Measurements from ENCODE around the gene SERAC1. TPM values are rescaled to one million over a fixed set of nuclear protein-coding genes. Genes with fewer than 3 reads are reported as not detected.
A peak's percentile ranks its signal among the peaks of the same experiment; 100 is the strongest.

SERAC1 gene
- total RNA-seq, 2 donors from 2014 or later = 6.0 to 8.6 TPM

- Mint-ChIP-seq H3K4me3 (no peak overlapping the region), H3K36me3 (ENCODE audit: insufficient read depth in 2 of 2) (no peaks in the 10 kb centered on the region), H3K27me3 (ENCODE audit: low read depth) (no peaks in the 10 kb centered on the region), H3K9me3 (no peaks in the 10 kb centered on the region), H3K27ac (no peak overlapping the region), H3K4me1 (ENCODE audit: low read depth) (no peaks in the 10 kb centered on the region)
- DNase-seq (no peak), ATAC-seq (replicated peaks in 1 of 2) (no peak)
These were observed 64.8 kb downstream of the SERAC1 start for GRCh38 chr6:158103228-158103627.

GRCh38 chr6:158095671-158096070 is 72.4 kb downstream of the SERAC1 start:
- peaks cover 2 to 3% of the 10 kb centered on the region in 2 donors for H3K36me3 Mint-ChIP-seq (ENCODE audit: insufficient read depth in 2 of 2)
- no peaks in the 10 kb centered on the region for H3K27me3 Mint-ChIP-seq (ENCODE audit: low read depth)

GRCh38 chr6:158095031-158095430 is 73.0 kb downstream of the SERAC1 start:
- no peaks in the 10 kb centered on the region for H3K9me3 Mint-ChIP-seq
- ATAC-seq (replicated peaks in 1 of 2) (no peak), DNase-seq (no peak)
- H3K27ac Mint-ChIP-seq = no peak overlapping the region
- no peaks in the 10 kb centered on the region for H3K27me3 Mint-ChIP-seq (ENCODE audit: low read depth)
- peaks cover 2 to 6% of the 10 kb centered on the region in 2 donors for H3K36me3 Mint-ChIP-seq (ENCODE audit: insufficient read depth in 2 of 2)
- no peak overlapping the region for H3K4me3 Mint-ChIP-seq
- H3K4me1 Mint-ChIP-seq (ENCODE audit: low read depth) = no peaks in the 10 kb centered on the region

More at GRCh38 chr6:158095671-158096070, 72.4 kb downstream of the SERAC1 start:
- DNase-seq = no peak
- Mint-ChIP-seq H3K9me3 (no peaks in the 10 kb centered on the region), H3K4me3 (no peak overlapping the region), H3K4me1 (ENCODE audit: low read depth) (no peaks in the 10 kb centered on the region), H3K27ac (no peak overlapping the region)
- ATAC-seq (replicated peaks in 1 of 2) = no peak

- Mint-ChIP-seq H3K4me3 (no peak overlapping the region), H3K27ac (no peak overlapping the region), H3K9me3 (no peaks in the 10 kb centered on the region), H3K4me1 (ENCODE audit: low read depth) (no peaks in the 10 kb centered on the region), H3K27me3 (ENCODE audit: low read depth) (no peaks in the 10 kb centered on the region), H3K36me3 (ENCODE audit: insufficient read depth in 2 of 2) (peaks cover 2 to 14% of the 10 kb centered on the region in 2 donors)
- ATAC-seq (replicated peaks in 1 of 2) (no peak), DNase-seq (no peak)
These were observed 75.3 kb downstream of the SERAC1 start for GRCh38 chr6:158092806-158093205.

GRCh38 chr6:158087224-158087867 is 80.7 kb downstream of the SERAC1 start:
- Mint-ChIP-seq H3K4me1 (ENCODE audit: low read depth) (no peaks in the 10 kb centered on the region), H3K36me3 (ENCODE audit: insufficient read depth in 2 of 2) (peaks cover 2 to 14% of the 10 kb centered on the region in 2 donors), H3K9me3 (no peaks in the 10 kb centered on the region), H3K4me3 (no peak overlapping the region), H3K27ac (no peak overlapping the region), H3K27me3 (ENCODE audit: low read depth) (no peaks in the 10 kb centered on the region)
- ATAC-seq (replicated peaks in 1 of 2) (no peak), DNase-seq (no peak)

- ATAC-seq (replicated peaks in 1 of 2) = peak in 1 of 2 donors; percentile 51
- no peaks in the 10 kb centered on the region for H3K27me3 Mint-ChIP-seq (ENCODE audit: low read depth)
- DNase-seq = no peak
- H3K9me3 Mint-ChIP-seq = no peaks in the 10 kb centered on the region
- H3K4me1 Mint-ChIP-seq (ENCODE audit: low read depth) = no peaks in the 10 kb centered on the region
- no peak overlapping the region for H3K4me3 Mint-ChIP-seq
- peaks cover 2 to 14% of the 10 kb centered on the region in 2 donors for H3K36me3 Mint-ChIP-seq (ENCODE audit: insufficient read depth in 2 of 2)
- H3K27ac Mint-ChIP-seq = no peak overlapping the region
These were observed 81.4 kb downstream of the SERAC1 start for GRCh38 chr6:158086504-158087223.

- Mint-ChIP-seq H3K36me3 (ENCODE audit: insufficient read depth in 2 of 2) (peaks cover 2 to 14% of the 10 kb centered on the region in 2 donors), H3K9me3 (no peaks in the 10 kb centered on the region), H3K4me3 (no peak overlapping the region), H3K27ac (no peak overlapping the region), H3K27me3 (ENCODE audit: low read depth) (no peaks in the 10 kb centered on the region), H3K4me1 (ENCODE audit: low read depth) (no peaks in the 10 kb centered on the region)
- DNase-seq (no peak), ATAC-seq (replicated peaks in 1 of 2) (peak in 1 of 2 donors; percentile 58)
These were observed 82.0 kb downstream of the SERAC1 start for GRCh38 chr6:158086054-158086503.

- Mint-ChIP-seq H3K27me3 (ENCODE audit: low read depth) (no peaks in the 10 kb centered on the region), H3K4me1 (ENCODE audit: low read depth) (no peaks in the 10 kb centered on the region), H3K36me3 (ENCODE audit: insufficient read depth in 2 of 2) (peaks cover 2 to 13% of the 10 kb centered on the region in 2 donors), H3K4me3 (no peak overlapping the region), H3K27ac (no peak overlapping the region), H3K9me3 (no peaks in the 10 kb centered on the region)
- DNase-seq (no peak), ATAC-seq (replicated peaks in 1 of 2) (no peak)
These were observed 82.6 kb downstream of the SERAC1 start for GRCh38 chr6:158085261-158086053.

- Mint-ChIP-seq H3K36me3 (ENCODE audit: insufficient read depth in 2 of 2) (peaks cover 3 to 6% of the 10 kb centered on the region in 2 donors), H3K4me1 (ENCODE audit: low read depth) (no peaks in the 10 kb centered on the region), H3K4me3 (no peak overlapping the region)
These were observed 84.4 kb downstream of the SERAC1 start for GRCh38 chr6:158083455-158084325.

GRCh38 chr6:158081657-158081935 is 86.5 kb downstream of the SERAC1 start:
- Mint-ChIP-seq H3K36me3 (ENCODE audit: insufficient read depth in 2 of 2) (peaks cover 0 to 2% of the 10 kb centered on the region in 2 donors), H3K4me1 (ENCODE audit: low read depth) (no peaks in the 10 kb centered on the region), H3K27ac (no peak overlapping the region), H3K27me3 (ENCODE audit: low read depth) (no peaks in the 10 kb centered on the region), H3K9me3 (no peaks in the 10 kb centered on the region), H3K4me3 (no peak overlapping the region)
- DNase-seq = no peak
- ATAC-seq (replicated peaks in 1 of 2) = no peak

More at GRCh38 chr6:158083455-158084325, 84.4 kb downstream of the SERAC1 start:
- Mint-ChIP-seq H3K27ac (no peak overlapping the region), H3K9me3 (no peaks in the 10 kb centered on the region), H3K27me3 (ENCODE audit: low read depth) (no peaks in the 10 kb centered on the region)
- ATAC-seq (replicated peaks in 1 of 2) (no peak), DNase-seq (no peak)

- Mint-ChIP-seq H3K36me3 (ENCODE audit: insufficient read depth in 2 of 2) (peaks cover 0 to 2% of the 10 kb centered on the region in 2 donors), H3K4me1 (ENCODE audit: low read depth) (no peaks in the 10 kb centered on the region), H3K27ac (no peak overlapping the region), H3K4me3 (no peak overlapping the region), H3K9me3 (no peaks in the 10 kb centered on the region), H3K27me3 (ENCODE audit: low read depth) (no peaks in the 10 kb centered on the region)
- DNase-seq = no peak
- no peak for ATAC-seq (replicated peaks in 1 of 2)
These were observed 87.0 kb downstream of the SERAC1 start for GRCh38 chr6:158080849-158081656.

GRCh38 chr6:158078320-158078719 is 89.7 kb downstream of the SERAC1 start:
- no peak for ATAC-seq (replicated peaks in 1 of 2)
- H3K9me3 Mint-ChIP-seq = no peaks in the 10 kb centered on the region

More at GRCh38 chr6:158078320-158078719, 89.7 kb downstream of the SERAC1 start:
- no peak for DNase-seq
- H3K27me3 Mint-ChIP-seq (ENCODE audit: low read depth) = no peaks in the 10 kb centered on the region
- no peak overlapping the region for H3K27ac Mint-ChIP-seq
- no peaks in the 10 kb centered on the region for H3K4me1 Mint-ChIP-seq (ENCODE audit: low read depth)
- H3K4me3 Mint-ChIP-seq = no peak overlapping the region
- peaks cover 1 to 2% of the 10 kb centered on the region in 2 donors for H3K36me3 Mint-ChIP-seq (ENCODE audit: insufficient read depth in 2 of 2)

All from activated T-cell treated with anti-CD3 and anti-CD28 coated beads, Interleukin-2, amount 50 U/mL, for 72 hours (primary cell).